ENCODE measurements around the gene ADARB2.

Gene ADARB2

DNA sequence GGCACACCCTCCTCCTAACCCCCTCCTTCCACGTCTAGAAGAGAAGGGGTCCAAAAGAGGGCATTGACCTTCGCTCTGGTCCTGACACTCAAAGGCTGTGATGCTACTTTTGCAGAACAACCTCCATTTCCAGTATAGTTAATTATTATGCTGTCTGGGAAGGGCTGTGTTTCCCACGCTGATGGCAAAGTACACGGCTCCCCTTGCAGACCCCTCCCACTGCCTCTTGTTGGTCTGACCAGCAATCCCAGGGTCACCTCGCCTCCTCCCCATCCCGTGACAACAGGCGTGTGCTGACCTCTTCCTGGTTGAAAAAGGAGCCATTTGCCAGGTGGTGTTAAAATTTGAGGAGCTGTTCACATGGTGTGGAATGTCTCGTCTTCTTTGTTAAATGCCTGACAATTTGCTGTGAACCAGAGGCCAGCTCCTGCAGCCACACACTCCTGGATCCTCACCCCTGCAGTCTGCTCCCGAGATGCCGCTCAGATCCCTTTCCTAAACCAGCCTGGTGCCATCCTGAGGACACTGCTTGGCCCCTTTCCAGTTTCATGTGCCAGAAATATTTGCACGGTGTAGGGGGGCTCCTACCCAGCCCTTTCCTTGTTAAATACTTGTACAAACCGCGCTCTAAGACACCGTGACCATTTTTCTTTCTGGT, 359.5 kb downstream of the ADARB2 start:
- no peak overlapping the region for H2BK120ac ChIP-seq (ENCODE audit: low read depth, low read length)
- no peak overlapping the region for H2BK15ac ChIP-seq (ENCODE audit: low read length)
- H3K18ac ChIP-seq (ENCODE audit: low read length): no peak overlapping the region
- H3K79me1 ChIP-seq (ENCODE audit: low read depth, low read length): peaks cover 2% of the 10 kb centered on the region
- WGBS, 2 donors (ENCODE audit: extremely low coverage in 2 of 2, insufficient read length in 2 of 2, insufficient replicate concordance in 1 of 2): no CpG with 5 or more reads among the region's 14 CpGs
- H2BK5ac ChIP-seq (ENCODE audit: low read length): no peak overlapping the region
- H3K4me1 ChIP-seq (ENCODE audit: control insufficient read depth in 2 of 2, insufficient read depth in 1 of 2, low read depth in 1 of 2, low read length in 2 of 2): peaks cover 0 to 9% of the 10 kb centered on the region in 2 donors
- no peak overlapping the region for H3K14ac ChIP-seq (ENCODE audit: low read length)
- no peak overlapping the region for H3K4ac ChIP-seq (ENCODE audit: low read length)
- no peak overlapping the region for H2AK5ac ChIP-seq (ENCODE audit: low read depth, low read length)
- H3K9me3 ChIP-seq (replicated peaks in 1 of 2; ENCODE audit: control insufficient read depth in 2 of 2, insufficient read depth in 1 of 2, low read depth in 1 of 2, low read length in 2 of 2): peaks cover 0 to 7% of the 10 kb centered on the region in 2 donors
- peaks cover 0 to 3% (median 2%) of the 10 kb centered on the region in 3 experiments for H3K27me3 ChIP-seq (ENCODE audit: control insufficient read depth in 3 of 3, insufficient read depth in 3 of 3, low read depth in 1 of 3, low read length in 3 of 3)
- H4K8ac ChIP-seq (ENCODE audit: low read depth, low read length): no peak overlapping the region
- H2BK12ac ChIP-seq (ENCODE audit: low read length): no peak overlapping the region
- H3K27ac ChIP-seq (replicated peaks; ENCODE audit: low read length): no peak overlapping the region
- H3K4me2 ChIP-seq (ENCODE audit: insufficient read depth, low read length, poor library complexity, severe bottlenecking): no peak overlapping the region
- peaks cover 0 to 3% of the 10 kb centered on the region in 2 donors for H3K36me3 ChIP-seq (replicated peaks in 1 of 2; ENCODE audit: control insufficient read depth in 2 of 2, insufficient read depth in 2 of 2, low read length in 2 of 2)
- H4K91ac ChIP-seq (ENCODE audit: low read depth, low read length, poor library complexity): no peak overlapping the region
- H3K9ac ChIP-seq (ENCODE audit: low read depth, low read length, poor library complexity): no peak overlapping the region
- H2AFZ ChIP-seq (ENCODE audit: low read length): no peak overlapping the region
- no peak overlapping the region for H3K4me3 ChIP-seq (ENCODE audit: low read length in 2 of 2)
- no peak overlapping the region for H3K23ac ChIP-seq (ENCODE audit: low read depth, low read length, poor library complexity)
- no peak for DNase-seq (ENCODE audit: low spot score)

DNA sequence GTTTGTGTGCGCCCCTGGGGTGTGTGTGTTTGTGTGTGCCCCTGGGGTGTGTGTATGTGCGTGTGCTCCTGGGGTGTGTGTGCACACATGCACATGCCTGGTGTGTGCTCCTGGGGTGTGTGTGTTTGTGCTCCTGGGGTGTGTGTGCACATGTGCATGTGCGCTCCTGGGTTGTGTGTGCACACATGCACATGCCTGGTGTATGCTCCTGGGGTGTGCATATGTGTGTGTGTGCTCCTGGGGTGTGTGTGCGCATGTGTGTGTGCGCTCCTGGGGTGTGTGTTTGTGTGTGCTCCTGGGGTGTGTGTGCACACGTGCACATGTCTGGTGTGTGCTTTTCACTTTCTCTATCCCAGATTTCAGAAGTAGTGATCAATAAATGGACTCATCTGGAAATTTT, 360.1 kb downstream of the ADARB2 start:
- Histone ChIP-seq H2BK120ac (ENCODE audit: low read depth, low read length) (no peak overlapping the region), H3K4me2 (ENCODE audit: insufficient read depth, low read length, poor library complexity, severe bottlenecking) (no peak overlapping the region), H3K79me1 (ENCODE audit: low read depth, low read length) (peaks cover 2% of the 10 kb centered on the region), H3K27ac (replicated peaks; ENCODE audit: low read length) (no peak overlapping the region), H2BK5ac (ENCODE audit: low read length) (no peak overlapping the region), H2BK15ac (ENCODE audit: low read length) (no peak overlapping the region), H3K23ac (ENCODE audit: low read depth, low read length, poor library complexity) (peak overlapping the region; percentile 76), H3K14ac (ENCODE audit: low read length) (no peak overlapping the region), H3K18ac (ENCODE audit: low read length) (peak overlapping the region; percentile 90), H2BK12ac (ENCODE audit: low read length) (no peak overlapping the region), H3K4me1 (ENCODE audit: control insufficient read depth in 2 of 2, insufficient read depth in 1 of 2, low read depth in 1 of 2, low read length in 2 of 2) (peaks cover 0 to 9% of the 10 kb centered on the region in 2 donors), H4K91ac (ENCODE audit: low read depth, low read length, poor library complexity) (no peak overlapping the region), H3K36me3 (replicated peaks in 1 of 2; ENCODE audit: control insufficient read depth in 2 of 2, insufficient read depth in 2 of 2, low read length in 2 of 2) (peaks cover 0 to 3% of the 10 kb centered on the region in 2 donors), H2AK5ac (ENCODE audit: low read depth, low read length) (no peak overlapping the region), H3K4me3 (ENCODE audit: low read length in 2 of 2) (no peak overlapping the region), H3K27me3 (ENCODE audit: control insufficient read depth in 3 of 3, insufficient read depth in 3 of 3, low read depth in 1 of 3, low read length in 3 of 3) (peaks cover 0 to 3% (median 2%) of the 10 kb centered on the region in 3 experiments), H3K4ac (ENCODE audit: low read length) (no peak overlapping the region), H4K8ac (ENCODE audit: low read depth, low read length) (no peak overlapping the region), H2AFZ (ENCODE audit: low read length) (no peak overlapping the region), H3K9ac (ENCODE audit: low read depth, low read length, poor library complexity) (peak overlapping the region; percentile 64), H3K9me3 (replicated peaks in 1 of 2; ENCODE audit: control insufficient read depth in 2 of 2, insufficient read depth in 1 of 2, low read depth in 1 of 2, low read length in 2 of 2) (peaks cover 0 to 7% of the 10 kb centered on the region in 2 donors)
- WGBS, 2 donors (ENCODE audit: extremely low coverage in 2 of 2, insufficient read length in 2 of 2, insufficient replicate concordance in 1 of 2): no CpG with 5 or more reads among the region's 6 CpGs
- no peak for DNase-seq (ENCODE audit: low spot score)

DNA sequence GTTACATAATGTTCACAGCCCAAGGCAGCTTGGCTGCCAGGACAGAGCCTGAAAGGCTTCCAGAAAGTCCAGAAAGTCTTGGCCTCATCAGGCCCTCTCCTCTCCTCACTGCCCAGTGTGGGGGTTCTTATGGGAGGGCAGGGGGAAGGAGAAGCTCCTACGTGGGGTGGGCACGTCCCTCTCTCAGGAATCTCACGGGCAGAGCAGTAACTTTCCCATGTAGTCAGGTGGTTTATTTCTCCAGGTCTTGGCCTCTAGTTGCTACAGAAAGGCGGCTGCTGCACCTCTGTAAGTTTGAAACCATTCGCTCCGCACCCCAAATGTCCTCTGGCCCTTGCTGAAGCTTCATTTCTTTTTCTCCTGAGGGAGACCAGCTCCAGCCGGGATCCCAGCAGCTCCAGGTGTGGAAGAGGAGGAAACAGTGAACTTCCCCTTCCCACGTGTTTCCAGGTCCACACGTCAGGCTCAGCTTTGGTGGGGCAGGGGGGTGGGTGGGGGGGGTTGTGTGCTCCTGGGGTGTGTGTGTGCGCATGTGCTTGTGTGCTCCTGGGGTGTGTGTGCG, 360.9 kb downstream of the ADARB2 start:
- Histone ChIP-seq H3K9me3 (replicated peaks in 1 of 2; ENCODE audit: control insufficient read depth in 2 of 2, insufficient read depth in 1 of 2, low read depth in 1 of 2, low read length in 2 of 2) (peaks cover 0 to 7% of the 10 kb centered on the region in 2 donors), H3K4me1 (ENCODE audit: control insufficient read depth in 2 of 2, insufficient read depth in 1 of 2, low read depth in 1 of 2, low read length in 2 of 2) (peaks cover 0 to 9% of the 10 kb centered on the region in 2 donors), H3K14ac (ENCODE audit: low read length) (no peak overlapping the region), H3K36me3 (replicated peaks in 1 of 2; ENCODE audit: control insufficient read depth in 2 of 2, insufficient read depth in 2 of 2, low read length in 2 of 2) (peaks cover 0 to 3% of the 10 kb centered on the region in 2 donors), H2BK120ac (ENCODE audit: low read depth, low read length) (no peak overlapping the region), H2AK5ac (ENCODE audit: low read depth, low read length) (no peak overlapping the region), H4K91ac (ENCODE audit: low read depth, low read length, poor library complexity) (no peak overlapping the region), H3K18ac (ENCODE audit: low read length) (peak overlapping the region; percentile 63), H3K4me3 (ENCODE audit: low read length in 2 of 2) (no peak overlapping the region), H2BK5ac (ENCODE audit: low read length) (no peak overlapping the region), H3K23ac (ENCODE audit: low read depth, low read length, poor library complexity) (no peak overlapping the region), H3K27me3 (ENCODE audit: control insufficient read depth in 3 of 3, insufficient read depth in 3 of 3, low read depth in 1 of 3, low read length in 3 of 3) (peaks cover 0 to 2% (median 0%) of the 10 kb centered on the region in 3 experiments), H2BK15ac (ENCODE audit: low read length) (no peak overlapping the region), H3K79me1 (ENCODE audit: low read depth, low read length) (peaks cover 2% of the 10 kb centered on the region), H3K4ac (ENCODE audit: low read length) (no peak overlapping the region), H2AFZ (ENCODE audit: low read length) (no peak overlapping the region), H2BK12ac (ENCODE audit: low read length) (no peak overlapping the region), H4K8ac (ENCODE audit: low read depth, low read length) (no peak overlapping the region), H3K4me2 (ENCODE audit: insufficient read depth, low read length, poor library complexity, severe bottlenecking) (no peak overlapping the region), H3K9ac (ENCODE audit: low read depth, low read length, poor library complexity) (no peak overlapping the region), H3K27ac (replicated peaks; ENCODE audit: low read length) (no peak overlapping the region)
- DNase-seq (ENCODE audit: low spot score): no peak
- no CpG with 5 or more reads among the region's 11 CpGs for WGBS, 2 donors (ENCODE audit: extremely low coverage in 2 of 2, insufficient read length in 2 of 2, insufficient replicate concordance in 1 of 2)

DNA sequence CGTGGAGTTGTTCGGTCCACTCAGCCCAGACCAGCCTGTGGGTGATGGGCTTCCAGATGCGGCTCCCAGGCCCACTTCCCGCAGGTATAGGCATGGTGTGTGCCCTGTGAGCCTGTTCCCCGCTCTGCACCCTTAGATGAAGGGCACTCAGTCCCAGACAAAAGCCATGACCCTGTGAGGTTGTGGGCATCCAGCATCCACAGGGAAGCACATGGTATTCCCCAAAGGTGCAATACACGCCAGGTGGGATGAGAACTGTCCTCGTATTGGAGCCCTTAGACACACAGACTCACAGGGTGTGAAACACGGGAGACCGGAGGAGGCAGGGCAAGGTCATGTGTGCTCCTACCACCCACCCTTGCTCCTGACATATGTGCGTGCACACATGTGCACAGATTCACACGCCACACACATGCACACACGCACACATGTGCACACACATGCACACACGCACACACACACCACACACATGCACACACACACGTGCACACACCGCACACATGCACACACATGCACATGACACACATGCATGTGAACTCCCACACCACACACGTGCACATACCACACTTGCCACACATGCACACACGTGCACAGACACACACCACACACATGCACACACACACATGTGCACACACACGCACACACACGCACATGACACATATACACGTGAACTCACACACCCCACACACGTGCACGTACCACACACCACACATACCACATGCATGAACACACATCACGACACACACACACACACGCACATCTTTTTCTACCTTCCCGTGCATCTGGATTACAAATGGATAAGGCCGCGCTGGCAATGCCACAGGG, 361.8 kb downstream of the ADARB2 start:
- no peak overlapping the region for H4K8ac ChIP-seq (ENCODE audit: low read depth, low read length)
- peak overlapping the region; percentile 81 for H3K4ac ChIP-seq (ENCODE audit: low read length)
- peaks cover 0 to 9% of the 10 kb centered on the region in 2 donors for H3K4me1 ChIP-seq (ENCODE audit: control insufficient read depth in 2 of 2, insufficient read depth in 1 of 2, low read depth in 1 of 2, low read length in 2 of 2)
- peaks cover 0 to 3% of the 10 kb centered on the region in 2 donors for H3K36me3 ChIP-seq (replicated peaks in 1 of 2; ENCODE audit: control insufficient read depth in 2 of 2, insufficient read depth in 2 of 2, low read length in 2 of 2)
- H2AFZ ChIP-seq (ENCODE audit: low read length): no peak overlapping the region
- H2BK5ac ChIP-seq (ENCODE audit: low read length): no peak overlapping the region
- no peak overlapping the region for H3K4me2 ChIP-seq (ENCODE audit: insufficient read depth, low read length, poor library complexity, severe bottlenecking)
- peak overlapping the region in 1 of 2 donors; percentile 58 for H3K4me3 ChIP-seq (ENCODE audit: low read length in 2 of 2)
- peak overlapping the region; percentile 87 for H2BK15ac ChIP-seq (ENCODE audit: low read length)
- H2AK5ac ChIP-seq (ENCODE audit: low read depth, low read length): peak overlapping the region; percentile 61
- no peak overlapping the region for H2BK120ac ChIP-seq (ENCODE audit: low read depth, low read length)
- H3K9me3 ChIP-seq (replicated peaks in 1 of 2; ENCODE audit: control insufficient read depth in 2 of 2, insufficient read depth in 1 of 2, low read depth in 1 of 2, low read length in 2 of 2): peaks cover 0 to 7% of the 10 kb centered on the region in 2 donors
- peak overlapping the region; percentile 72 for H3K9ac ChIP-seq (ENCODE audit: low read depth, low read length, poor library complexity)
- peak overlapping the region; percentile 72 for H3K18ac ChIP-seq (ENCODE audit: low read length)
- peaks cover 2% of the 10 kb centered on the region for H3K79me1 ChIP-seq (ENCODE audit: low read depth, low read length)
- H4K91ac ChIP-seq (ENCODE audit: low read depth, low read length, poor library complexity): no peak overlapping the region
- peak overlapping the region; percentile 83 for H3K23ac ChIP-seq (ENCODE audit: low read depth, low read length, poor library complexity)
- H3K14ac ChIP-seq (ENCODE audit: low read length): peak overlapping the region; percentile 84
- peaks cover 0 to 2% (median 0%) of the 10 kb centered on the region in 3 experiments for H3K27me3 ChIP-seq (ENCODE audit: control insufficient read depth in 3 of 3, insufficient read depth in 3 of 3, low read depth in 1 of 3, low read length in 3 of 3)
- peak overlapping the region; percentile 33 for H2BK12ac ChIP-seq (ENCODE audit: low read length)
- 100% methylated on average over 2 of the region's 27 CpGs; no CpG with 5 or more reads in 1 of the 2 donors for WGBS, 2 donors (ENCODE audit: extremely low coverage in 2 of 2, insufficient read length in 2 of 2, insufficient replicate concordance in 1 of 2)
- H3K27ac ChIP-seq (replicated peaks; ENCODE audit: low read length): no peak overlapping the region
- DNase-seq (ENCODE audit: low spot score): no peak
